ENCODE measurements around the gene NBR1.

DNA sequence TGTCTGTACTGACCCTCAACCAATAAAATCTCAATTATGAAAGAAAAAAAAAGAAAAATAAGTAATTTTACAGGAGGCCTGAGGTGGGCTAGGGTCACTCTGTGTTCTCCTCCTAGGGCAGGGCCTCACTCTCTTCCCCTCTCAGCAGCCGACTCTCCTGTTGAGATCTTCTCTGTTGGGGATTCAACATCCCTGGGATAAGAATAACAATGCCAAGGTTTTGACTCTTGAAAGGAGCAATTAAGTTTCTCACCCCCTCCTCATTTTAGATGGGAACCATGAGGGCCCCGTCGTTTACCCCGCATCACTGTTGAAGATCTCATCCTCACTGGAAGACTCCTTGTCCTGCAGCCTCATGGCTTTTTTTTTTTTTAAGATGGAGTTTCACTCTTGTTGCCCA, 24.4 kb upstream of the NBR1 start:
- TF ChIP-seq, protein P1, sequence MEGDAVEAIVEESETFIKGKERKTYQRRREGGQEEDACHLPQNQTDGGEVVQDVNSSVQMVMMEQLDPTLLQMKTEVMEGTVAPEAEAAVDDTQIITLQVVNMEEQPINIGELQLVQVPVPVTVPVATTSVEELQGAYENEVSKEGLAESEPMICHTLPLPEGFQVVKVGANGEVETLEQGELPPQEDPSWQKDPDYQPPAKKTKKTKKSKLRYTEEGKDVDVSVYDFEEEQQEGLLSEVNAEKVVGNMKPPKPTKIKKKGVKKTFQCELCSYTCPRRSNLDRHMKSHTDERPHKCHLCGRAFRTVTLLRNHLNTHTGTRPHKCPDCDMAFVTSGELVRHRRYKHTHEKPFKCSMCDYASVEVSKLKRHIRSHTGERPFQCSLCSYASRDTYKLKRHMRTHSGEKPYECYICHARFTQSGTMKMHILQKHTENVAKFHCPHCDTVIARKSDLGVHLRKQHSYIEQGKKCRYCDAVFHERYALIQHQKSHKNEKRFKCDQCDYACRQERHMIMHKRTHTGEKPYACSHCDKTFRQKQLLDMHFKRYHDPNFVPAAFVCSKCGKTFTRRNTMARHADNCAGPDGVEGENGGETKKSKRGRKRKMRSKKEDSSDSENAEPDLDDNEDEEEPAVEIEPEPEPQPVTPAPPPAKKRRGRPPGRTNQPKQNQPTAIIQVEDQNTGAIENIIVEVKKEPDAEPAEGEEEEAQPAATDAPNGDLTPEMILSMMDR (IDR thresholded peaks at IDR 0.05 in 2 of 3, conservative IDR thresholded peaks at IDR 0.05 in 1 of 3; ENCODE audit: borderline replicate concordance in 1 of 3, insufficient read depth in 1 of 3, low read depth in 2 of 3, low read length in 2 of 3), result no peak
- TF ChIP-seq, protein P2, sequence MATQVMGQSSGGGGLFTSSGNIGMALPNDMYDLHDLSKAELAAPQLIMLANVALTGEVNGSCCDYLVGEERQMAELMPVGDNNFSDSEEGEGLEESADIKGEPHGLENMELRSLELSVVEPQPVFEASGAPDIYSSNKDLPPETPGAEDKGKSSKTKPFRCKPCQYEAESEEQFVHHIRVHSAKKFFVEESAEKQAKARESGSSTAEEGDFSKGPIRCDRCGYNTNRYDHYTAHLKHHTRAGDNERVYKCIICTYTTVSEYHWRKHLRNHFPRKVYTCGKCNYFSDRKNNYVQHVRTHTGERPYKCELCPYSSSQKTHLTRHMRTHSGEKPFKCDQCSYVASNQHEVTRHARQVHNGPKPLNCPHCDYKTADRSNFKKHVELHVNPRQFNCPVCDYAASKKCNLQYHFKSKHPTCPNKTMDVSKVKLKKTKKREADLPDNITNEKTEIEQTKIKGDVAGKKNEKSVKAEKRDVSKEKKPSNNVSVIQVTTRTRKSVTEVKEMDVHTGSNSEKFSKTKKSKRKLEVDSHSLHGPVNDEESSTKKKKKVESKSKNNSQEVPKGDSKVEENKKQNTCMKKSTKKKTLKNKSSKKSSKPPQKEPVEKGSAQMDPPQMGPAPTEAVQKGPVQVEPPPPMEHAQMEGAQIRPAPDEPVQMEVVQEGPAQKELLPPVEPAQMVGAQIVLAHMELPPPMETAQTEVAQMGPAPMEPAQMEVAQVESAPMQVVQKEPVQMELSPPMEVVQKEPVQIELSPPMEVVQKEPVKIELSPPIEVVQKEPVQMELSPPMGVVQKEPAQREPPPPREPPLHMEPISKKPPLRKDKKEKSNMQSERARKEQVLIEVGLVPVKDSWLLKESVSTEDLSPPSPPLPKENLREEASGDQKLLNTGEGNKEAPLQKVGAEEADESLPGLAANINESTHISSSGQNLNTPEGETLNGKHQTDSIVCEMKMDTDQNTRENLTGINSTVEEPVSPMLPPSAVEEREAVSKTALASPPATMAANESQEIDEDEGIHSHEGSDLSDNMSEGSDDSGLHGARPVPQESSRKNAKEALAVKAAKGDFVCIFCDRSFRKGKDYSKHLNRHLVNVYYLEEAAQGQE (IDR thresholded peaks at IDR 0.05; ENCODE audit: low read depth), result no peak
- no peak for TF ChIP-seq ZNF274 (IDR thresholded peaks at IDR 0.05; ENCODE audit: low read depth, low read length)
- no peak for TF ChIP-seq SIN3A (IDR thresholded peaks at IDR 0.05; ENCODE audit: low read depth)
- no peak for TF ChIP-seq SP1 (IDR thresholded peaks at IDR 0.05; ENCODE audit: low read depth)
- TF ChIP-seq, protein P3, sequence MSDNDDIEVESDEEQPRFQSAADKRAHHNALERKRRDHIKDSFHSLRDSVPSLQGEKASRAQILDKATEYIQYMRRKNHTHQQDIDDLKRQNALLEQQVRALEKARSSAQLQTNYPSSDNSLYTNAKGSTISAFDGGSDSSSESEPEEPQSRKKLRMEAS (IDR thresholded peaks at IDR 0.05), result no peak
- TF ChIP-seq EGR1 (IDR thresholded peaks at IDR 0.05; ENCODE audit: low read depth), result no peak
- no peak for TF ChIP-seq EZH2phosphoT487 (IDR thresholded peaks at IDR 0.05; ENCODE audit: borderline replicate concordance)
- TF ChIP-seq RAD21 (IDR thresholded peaks at IDR 0.05; ENCODE audit: low read depth), result no peak
- TF ChIP-seq POLR2A (IDR thresholded peaks at IDR 0.05; ENCODE audit: borderline replicate concordance, extremely low read depth, insufficient read depth, insufficient read length), result no peak
